ENCODE data around the gene MADCAM1.

The MADCAM1 gene

DNA sequence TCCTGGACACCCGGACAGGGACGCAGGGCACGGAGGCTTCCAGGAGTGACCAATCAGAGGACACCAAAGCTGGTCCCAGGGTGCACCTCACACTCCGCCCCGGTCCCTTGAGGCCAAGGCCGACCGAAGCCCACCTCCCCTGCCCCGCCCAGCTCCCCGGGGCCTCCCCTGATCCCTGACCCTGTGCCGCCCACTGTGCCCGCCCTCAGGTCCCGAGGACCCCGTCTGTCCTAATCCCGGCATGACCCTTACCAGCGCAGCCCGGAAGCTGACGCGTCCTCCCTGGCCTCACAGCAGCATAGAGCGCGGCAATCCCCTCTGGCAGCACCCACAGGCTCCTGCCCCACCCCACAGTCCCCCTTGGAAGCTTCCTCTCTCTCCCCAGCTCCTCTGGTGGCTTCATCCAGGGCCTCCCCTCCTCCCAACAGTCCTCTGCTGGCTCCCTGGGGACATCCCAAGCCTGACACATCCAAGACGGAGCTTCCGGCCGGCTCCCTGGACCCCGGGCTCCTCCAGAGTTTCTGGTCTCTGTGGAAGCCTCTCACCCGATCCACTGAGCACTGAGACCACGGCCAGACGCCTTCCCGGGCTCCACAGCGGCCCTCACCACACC lies 27.9 kb downstream of the MADCAM1 start:
- H3K27ac Mint-ChIP-seq = no peak overlapping the region
- H3K4me1 Mint-ChIP-seq (ENCODE audit: low read depth) = peaks cover 3% of the 10 kb centered on the region
- H3K27me3 Mint-ChIP-seq (ENCODE audit: low read depth) = peaks cover 10% of the 10 kb centered on the region
- no peak overlapping the region for H3K4me3 Mint-ChIP-seq
- no peaks in the 10 kb centered on the region for H3K36me3 Mint-ChIP-seq (ENCODE audit: low read depth)
- no peaks in the 10 kb centered on the region for H3K9me3 Mint-ChIP-seq

DNA sequence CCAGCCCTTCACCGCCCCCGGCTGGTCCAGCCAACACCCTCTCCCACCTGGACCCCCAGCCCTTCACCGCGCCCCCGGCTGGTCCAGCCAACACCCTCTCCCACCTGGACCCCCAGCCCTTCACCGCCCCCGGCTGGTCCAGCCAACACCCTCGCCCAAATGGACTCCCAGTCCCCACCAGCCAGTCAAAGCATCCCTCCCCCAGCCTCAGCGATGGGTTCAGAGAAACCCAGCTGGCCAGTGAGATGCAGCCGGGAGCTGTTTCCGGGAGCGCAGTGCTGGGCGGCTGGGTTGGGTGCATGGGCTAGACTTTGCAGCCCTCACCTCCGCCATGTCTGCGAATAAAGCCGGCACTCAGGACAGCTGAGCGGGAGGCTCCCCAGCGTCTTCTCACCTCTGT lies 28.7 kb downstream of the MADCAM1 start:
- H3K27me3 Mint-ChIP-seq (ENCODE audit: low read depth) = peaks cover 10% of the 10 kb centered on the region
- no peaks in the 10 kb centered on the region for H3K36me3 Mint-ChIP-seq (ENCODE audit: low read depth)
- no peaks in the 10 kb centered on the region for H3K9me3 Mint-ChIP-seq
- peak overlapping the region; percentile 28 for H3K27ac Mint-ChIP-seq
- H3K4me1 Mint-ChIP-seq (ENCODE audit: low read depth) = peaks cover 3% of the 10 kb centered on the region
- no peak overlapping the region for H3K4me3 Mint-ChIP-seq

DNA sequence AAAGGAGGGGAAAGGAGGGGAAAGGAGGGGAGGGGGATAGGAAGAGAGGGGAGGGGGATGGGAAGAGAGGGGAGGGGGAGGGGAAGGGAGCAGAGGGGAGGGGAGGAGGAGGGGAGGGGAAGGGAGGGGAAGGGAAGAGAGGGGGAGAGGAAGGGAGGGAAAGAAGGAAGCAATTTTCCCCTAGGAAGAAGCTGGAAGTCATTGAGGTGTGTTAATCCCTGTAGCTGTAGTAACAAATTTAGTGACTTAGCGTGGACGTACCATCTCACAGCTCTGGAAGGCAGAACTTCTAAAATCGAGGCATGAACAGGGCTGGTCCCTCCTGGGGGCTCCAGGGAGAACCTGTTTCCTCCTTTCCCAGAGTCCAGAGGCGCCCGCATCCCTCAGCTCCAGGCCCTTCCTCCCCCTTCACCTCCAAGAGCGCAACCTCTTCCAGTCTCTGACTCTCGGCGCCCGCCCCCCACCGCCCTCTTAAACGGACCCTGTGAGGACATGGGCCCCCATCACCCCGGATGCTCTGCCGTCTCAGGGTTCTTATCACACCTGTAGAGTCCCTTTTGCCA lies 29.7 kb downstream of the MADCAM1 start:
- Mint-ChIP-seq H3K4me1 (ENCODE audit: low read depth) (peaks cover 4% of the 10 kb centered on the region), H3K27me3 (ENCODE audit: low read depth) (peaks cover 10% of the 10 kb centered on the region), H3K9me3 (no peaks in the 10 kb centered on the region), H3K36me3 (ENCODE audit: low read depth) (no peaks in the 10 kb centered on the region), H3K27ac (no peak overlapping the region), H3K4me3 (no peak overlapping the region)

DNA sequence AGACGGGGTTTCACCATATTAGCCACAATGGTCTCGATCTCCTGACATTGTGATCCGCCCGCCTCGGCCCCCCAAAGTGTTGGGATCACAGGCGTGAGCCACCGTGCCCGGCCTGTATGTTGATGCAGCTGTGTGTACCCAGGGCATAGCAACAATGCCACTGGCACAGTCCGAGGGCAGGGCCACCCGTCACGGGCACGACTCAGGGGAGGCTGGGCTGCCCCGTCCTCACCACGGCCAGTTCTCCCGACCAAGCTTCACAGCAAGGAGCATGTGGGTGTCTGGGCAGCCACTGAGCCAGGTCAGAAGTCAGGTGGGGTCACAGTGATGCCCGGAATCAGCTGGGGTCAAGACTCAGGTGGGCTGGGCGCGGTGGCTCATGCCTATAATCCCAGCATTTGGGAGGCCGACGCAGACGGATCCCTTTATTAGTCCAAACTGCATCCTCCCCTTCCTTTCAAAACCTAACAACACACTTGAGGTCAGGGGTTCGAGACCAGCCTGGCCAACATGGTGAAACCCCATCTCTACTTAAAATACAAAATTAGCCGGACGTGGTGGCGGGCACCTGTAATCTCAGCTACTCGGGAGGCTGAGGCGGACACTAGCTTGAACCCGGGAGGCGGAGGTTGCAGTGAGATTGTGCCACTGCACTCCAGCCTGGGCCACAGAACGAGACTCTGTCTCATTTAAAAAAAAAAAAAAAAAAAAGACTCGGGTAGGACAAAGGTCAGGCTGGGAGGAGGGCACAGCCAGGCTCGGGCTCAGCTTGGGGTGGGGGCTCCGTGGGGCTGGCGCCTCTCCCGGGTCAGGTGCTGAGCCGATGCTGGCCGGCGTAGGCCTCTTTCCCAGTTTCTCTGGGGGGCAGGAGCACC lies 34.1 kb downstream of the MADCAM1 start:
- Mint-ChIP-seq H3K27me3 (ENCODE audit: low read depth) (peaks cover 10% of the 10 kb centered on the region), H3K4me3 (peak overlapping the region; percentile 80), H3K36me3 (ENCODE audit: low read depth) (no peaks in the 10 kb centered on the region), H3K27ac (peak overlapping the region; percentile 82), H3K4me1 (ENCODE audit: low read depth) (peaks cover 10% of the 10 kb centered on the region), H3K9me3 (no peaks in the 10 kb centered on the region)

DNA sequence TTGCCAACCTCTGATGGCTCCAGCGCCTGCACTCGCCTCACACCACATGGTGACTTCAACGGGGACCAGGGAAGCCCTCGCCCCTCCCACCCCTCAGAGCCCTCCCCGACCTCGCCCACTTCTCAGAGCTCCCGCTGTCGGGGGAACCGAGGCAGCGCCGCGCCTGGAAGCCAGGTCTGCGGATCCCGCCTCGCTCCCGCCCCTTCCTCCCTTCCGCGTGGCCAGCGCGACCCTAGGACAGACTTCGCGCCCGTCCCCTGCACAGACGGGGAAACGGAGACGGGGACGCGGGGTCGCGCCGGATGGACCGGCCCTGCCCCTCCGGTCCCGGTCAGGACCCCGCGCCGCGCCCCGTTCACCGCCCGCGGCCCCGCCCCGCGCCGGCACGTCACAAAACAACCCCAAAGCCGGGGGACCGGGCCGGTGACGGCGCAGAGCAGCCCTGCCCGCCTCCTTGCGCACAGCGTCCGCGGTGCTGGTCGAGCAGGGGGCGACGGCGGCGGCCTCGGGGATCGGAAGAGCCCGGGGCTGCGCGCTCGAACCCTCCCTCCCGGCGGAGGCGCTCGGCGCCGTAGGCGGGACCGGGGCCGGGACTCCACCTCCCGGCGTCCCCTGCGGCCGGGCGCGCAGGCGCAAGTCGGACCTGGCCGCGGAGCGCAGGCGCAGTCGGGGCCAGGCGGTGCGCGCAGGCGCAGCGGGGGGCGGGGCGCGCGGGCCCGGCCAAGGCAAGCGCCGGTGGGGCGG lies 34.9 kb downstream of the MADCAM1 start:
- Mint-ChIP-seq H3K9me3 (no peaks in the 10 kb centered on the region), H3K4me1 (ENCODE audit: low read depth) (peaks cover 10% of the 10 kb centered on the region), H3K4me3 (peak overlapping the region; percentile 80), H3K27me3 (ENCODE audit: low read depth) (peaks cover 8% of the 10 kb centered on the region), H3K36me3 (ENCODE audit: low read depth) (no peaks in the 10 kb centered on the region), H3K27ac (peak overlapping the region; percentile 82)

DNA sequence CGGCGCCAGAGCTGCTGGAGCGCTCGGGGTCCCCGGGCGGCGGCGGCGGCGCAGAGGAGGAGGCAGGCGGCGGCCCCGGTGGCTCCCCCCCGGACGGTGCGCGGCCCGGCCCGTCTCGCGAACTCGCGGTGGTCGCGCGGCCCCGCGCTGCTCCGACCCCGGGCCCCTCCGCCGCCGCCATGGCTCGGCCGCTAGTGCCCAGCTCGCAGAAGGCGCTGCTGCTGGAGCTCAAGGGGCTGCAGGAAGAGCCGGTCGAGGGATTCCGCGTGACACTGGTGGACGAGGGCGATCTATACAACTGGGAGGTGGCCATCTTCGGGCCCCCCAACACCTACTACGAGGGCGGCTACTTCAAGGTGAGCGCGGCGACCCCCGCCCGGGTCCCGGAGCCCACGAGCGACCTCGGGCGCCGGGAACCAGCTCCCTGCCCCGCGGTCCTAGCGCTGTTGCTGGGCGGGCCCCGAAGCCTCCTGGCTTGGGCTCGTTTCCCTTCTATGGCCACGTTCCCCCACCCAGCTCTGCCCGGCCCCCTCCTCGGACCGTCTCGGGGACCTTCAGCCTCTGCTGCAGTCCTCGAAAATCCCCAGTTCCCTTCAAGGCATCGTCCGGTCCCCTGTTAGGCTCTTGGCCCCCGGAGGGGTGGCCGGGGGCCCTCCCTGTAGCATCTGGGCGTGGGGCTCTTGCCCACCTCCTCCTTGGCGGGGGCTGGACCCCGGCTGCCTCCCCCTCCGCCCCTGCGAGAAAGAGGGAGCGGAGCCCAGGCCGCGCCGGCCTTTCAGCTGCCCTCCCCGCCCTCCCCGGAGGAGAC lies 35.7 kb downstream of the MADCAM1 start, which contains the start of gene CDC34:
TSS of gene CDC34 (plus strand) at position 8 of the 808 bp plus-strand sequence. CDS start at position 180, 172 bp downstream.
- Mint-ChIP-seq H3K4me3 (peak within 1 kb of the TSS; percentile 86), H3K27ac (peak within 1 kb of the TSS; percentile 82), H3K27me3 (ENCODE audit: low read depth) (peaks cover 3% of the 10 kb centered on the region), H3K36me3 (ENCODE audit: low read depth) (no peaks in the 10 kb centered on the region), H3K9me3 (no peaks in the 10 kb centered on the region), H3K4me1 (ENCODE audit: low read depth) (peaks cover 10% of the 10 kb centered on the region)

DNA sequence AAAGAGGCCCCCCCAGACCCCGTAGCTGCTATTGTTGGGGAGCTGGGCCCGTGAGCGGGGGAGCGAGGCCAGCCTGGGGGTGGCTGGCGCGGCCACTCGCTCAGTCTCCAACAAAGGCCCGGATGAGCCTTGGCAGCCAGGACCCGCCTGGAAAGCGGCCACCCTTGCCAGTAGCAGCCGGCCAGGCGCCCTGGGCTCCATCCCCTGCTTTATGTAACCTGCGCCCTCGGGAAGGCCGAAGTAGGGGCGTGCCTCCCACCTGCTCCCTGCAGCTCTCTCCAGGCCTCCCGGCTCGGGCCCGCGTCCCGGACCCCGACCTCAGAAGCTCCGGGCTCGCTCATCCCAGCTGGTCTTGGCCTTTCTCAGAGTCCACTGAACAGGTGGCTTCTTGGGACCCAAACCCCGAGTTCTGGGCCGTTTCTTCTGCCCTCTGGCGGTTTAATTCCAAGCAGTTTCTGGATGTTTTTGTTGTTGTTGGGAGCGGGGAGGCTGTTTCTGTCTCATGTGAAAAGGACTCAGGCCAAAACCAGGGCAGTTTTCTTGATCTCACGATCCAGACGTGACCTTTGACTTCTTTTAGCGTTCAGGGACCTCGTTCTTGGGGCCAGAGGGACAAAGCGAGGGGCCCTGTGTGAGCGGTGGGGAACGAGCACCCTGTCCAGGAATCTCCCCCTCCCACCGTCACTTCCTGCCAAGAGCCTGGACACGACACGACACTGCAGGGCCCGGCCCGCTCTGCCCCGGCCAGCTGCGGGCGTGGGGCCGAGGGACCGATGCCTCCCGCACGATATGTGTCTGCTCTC lies 36.5 kb downstream of the MADCAM1 start:
- Mint-ChIP-seq H3K4me1 (ENCODE audit: low read depth) (peaks cover 10% of the 10 kb centered on the region), H3K9me3 (no peaks in the 10 kb centered on the region), H3K27ac (peak overlapping the region; percentile 85), H3K36me3 (ENCODE audit: low read depth) (no peaks in the 10 kb centered on the region), H3K4me3 (peak overlapping the region; percentile 86), H3K27me3 (ENCODE audit: low read depth) (peaks cover 3% of the 10 kb centered on the region)

DNA sequence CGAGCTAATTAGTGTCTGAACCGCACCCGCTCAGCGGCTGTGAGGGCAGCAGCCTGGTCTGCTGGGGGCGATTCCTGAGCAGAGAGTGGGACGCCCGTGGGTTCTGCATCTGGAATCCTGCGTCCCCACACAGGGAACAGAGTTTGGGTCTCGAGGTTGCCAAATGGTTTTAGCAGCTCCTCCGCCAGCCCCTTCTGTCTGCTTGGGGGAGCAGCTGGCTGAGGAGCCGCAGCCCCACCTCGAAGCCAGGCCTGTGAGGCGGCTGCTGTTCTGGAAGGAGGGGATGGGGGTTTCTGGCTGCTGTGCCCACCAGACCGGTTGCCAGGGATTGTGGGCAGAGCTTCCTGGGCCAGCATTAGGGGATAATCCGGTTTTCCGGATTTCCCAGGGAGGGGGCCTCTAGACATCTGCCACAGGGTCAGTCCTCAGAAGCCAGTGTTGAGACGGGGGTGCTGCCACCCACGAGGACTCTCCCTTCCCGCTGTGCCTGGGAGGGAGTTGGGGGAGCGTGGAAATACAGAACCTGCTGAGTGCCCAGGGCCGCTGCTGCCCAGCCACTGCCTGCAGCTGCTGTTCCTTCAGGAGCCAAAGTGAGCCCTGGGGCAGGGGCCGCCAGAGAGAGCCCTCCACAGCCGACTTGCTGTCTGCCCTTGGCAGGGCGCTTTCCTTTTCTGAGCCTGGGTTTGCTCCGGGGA lies 37.2 kb downstream of the MADCAM1 start:
- no peaks in the 10 kb centered on the region for H3K9me3 Mint-ChIP-seq
- H3K27me3 Mint-ChIP-seq (ENCODE audit: low read depth) = no peaks in the 10 kb centered on the region
- peaks cover 3% of the 10 kb centered on the region for H3K36me3 Mint-ChIP-seq (ENCODE audit: low read depth)
- peak overlapping the region; percentile 86 for H3K4me3 Mint-ChIP-seq
- no peak overlapping the region for H3K27ac Mint-ChIP-seq
- H3K4me1 Mint-ChIP-seq (ENCODE audit: low read depth) = peaks cover 8% of the 10 kb centered on the region

DNA sequence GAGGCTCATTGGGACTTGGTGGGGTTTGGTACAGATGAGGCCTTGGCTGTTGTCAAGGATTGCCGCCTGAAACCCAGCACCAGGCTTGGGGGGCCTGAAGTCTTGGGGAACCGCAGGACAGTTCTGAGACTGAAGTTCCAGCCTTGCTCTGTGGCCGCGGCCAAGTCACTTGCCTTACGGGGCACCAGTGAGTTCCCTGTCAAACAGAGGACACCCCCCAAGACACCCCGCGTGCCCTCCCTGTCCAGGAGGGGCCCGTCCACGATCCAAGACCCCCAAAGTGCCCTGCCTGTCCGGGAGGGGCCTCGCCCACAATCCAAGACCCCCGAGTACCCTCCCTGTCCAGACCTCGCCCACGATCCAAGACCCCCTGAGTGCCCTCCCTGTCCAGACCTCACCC lies 37.8 kb downstream of the MADCAM1 start:
- Mint-ChIP-seq H3K9me3 (no peaks in the 10 kb centered on the region), H3K36me3 (ENCODE audit: low read depth) (peaks cover 4% of the 10 kb centered on the region), H3K27ac (no peak overlapping the region), H3K4me3 (peak overlapping the region; percentile 17), H3K27me3 (ENCODE audit: low read depth) (no peaks in the 10 kb centered on the region), H3K4me1 (ENCODE audit: low read depth) (peaks cover 7% of the 10 kb centered on the region)

DNA sequence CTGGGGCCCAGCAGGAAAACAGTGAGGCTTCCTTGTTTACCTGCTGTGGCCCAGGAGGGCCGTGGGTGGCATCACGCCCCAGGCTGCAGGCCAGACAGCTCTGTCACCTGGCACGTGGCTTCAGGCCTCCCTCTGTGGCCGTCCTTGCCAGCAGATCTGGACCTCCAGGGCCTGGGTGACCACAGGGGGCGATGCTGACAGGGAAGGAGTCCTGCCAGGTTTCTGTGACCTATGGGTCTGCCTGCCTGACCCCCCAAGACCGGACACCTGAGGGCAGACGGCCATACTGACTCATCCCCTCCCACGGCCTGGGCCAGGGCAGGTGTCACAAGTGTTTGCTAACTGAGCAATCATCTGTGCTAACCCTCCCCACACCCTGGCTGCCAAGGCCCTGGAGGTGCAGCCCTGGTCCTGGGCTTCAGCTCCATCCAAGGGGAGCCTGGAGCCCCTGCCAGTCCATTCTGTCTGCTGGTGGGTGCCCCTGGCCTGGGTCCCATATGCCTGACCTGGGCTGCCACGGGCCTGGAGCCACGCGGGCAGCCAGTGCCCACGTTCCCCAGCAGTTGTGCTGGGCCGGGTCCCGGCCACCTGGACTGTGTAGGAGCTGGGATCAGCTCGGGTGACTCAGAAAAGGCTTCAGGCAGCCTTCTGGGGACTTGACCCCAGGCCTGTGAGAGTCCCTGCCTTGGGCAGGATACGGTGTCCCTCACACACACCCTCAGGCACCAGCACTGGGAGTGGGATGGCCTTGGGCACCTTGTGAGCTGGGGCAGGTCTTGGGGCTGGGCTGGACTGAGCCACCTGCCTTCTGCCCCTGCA lies 38.9 kb downstream of the MADCAM1 start:
- H3K27ac Mint-ChIP-seq = peak overlapping the region; percentile 41
- peaks cover 4% of the 10 kb centered on the region for H3K36me3 Mint-ChIP-seq (ENCODE audit: low read depth)
- H3K4me1 Mint-ChIP-seq (ENCODE audit: low read depth) = peaks cover 6% of the 10 kb centered on the region
- peak overlapping the region; percentile 69 for H3K4me3 Mint-ChIP-seq
- no peaks in the 10 kb centered on the region for H3K9me3 Mint-ChIP-seq
- H3K27me3 Mint-ChIP-seq (ENCODE audit: low read depth) = no peaks in the 10 kb centered on the region

DNA sequence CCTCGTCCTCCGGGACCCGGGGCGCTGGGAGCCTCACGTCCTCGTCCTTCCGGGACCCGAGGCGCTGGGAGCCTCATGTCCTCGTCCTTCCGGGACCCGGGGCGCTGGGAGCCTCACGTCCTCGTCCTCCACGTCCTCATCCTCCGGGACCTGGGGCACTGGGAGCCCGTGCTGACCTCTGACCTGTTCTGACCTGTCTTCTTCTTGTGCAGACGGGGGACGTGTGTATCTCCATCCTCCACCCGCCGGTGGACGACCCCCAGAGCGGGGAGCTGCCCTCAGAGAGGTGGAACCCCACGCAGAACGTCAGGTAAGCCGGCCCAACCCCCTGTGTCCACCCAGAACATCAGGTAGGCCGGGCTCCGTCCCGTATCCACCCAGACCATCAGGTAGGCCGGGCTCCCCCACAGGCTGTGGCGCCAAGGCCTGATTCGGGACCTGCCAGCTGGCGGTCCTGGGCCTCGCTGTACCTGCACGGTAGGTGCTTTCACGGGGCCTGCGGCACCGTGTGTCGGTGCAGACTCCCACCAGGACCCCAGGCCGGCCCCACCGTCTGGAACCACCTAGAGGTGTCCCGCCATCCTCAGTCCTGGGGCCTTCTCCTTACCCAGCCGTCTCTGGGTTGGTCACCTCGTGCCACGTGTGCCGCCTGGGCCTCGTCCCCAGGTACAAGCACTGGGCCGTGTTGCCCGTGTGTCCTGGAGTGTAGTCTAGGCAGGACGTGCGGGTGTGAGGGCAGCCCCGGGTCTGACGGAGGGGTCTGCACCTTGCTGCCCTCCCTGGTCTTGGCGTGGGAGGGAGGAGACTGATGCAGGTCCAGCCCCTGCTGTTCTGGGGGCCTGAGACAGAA lies 40.0 kb downstream of the MADCAM1 start:
- no peaks in the 10 kb centered on the region for H3K9me3 Mint-ChIP-seq
- H3K36me3 Mint-ChIP-seq (ENCODE audit: low read depth) = peaks cover 4% of the 10 kb centered on the region
- no peak overlapping the region for H3K27ac Mint-ChIP-seq
- H3K4me3 Mint-ChIP-seq = no peak overlapping the region
- no peaks in the 10 kb centered on the region for H3K27me3 Mint-ChIP-seq (ENCODE audit: low read depth)
- peaks cover 6% of the 10 kb centered on the region for H3K4me1 Mint-ChIP-seq (ENCODE audit: low read depth)
